Ectodermal cell (in vitro differentiated cells): ENCODE measurements around the gene ZNF526.

ENCODE experiments used
- H3K27ac ChIP-seq: 2 replicates; pipeline ENCODE4 v1.7.0; 2013; ENCODE audit warnings: mild to moderate bottlenecking, low read depth, low read length; ENCODE audit not compliant: insufficient read depth, poor library complexity, severe bottlenecking
- H3K27me3 ChIP-seq: 2 replicates; pipeline ENCODE4 v1.7.0; 2013; ENCODE audit warnings: mild to moderate bottlenecking, low read length; ENCODE audit not compliant: insufficient read depth, control insufficient read depth, poor library complexity, severe bottlenecking
- H3K36me3 ChIP-seq: one replicate; pipeline ENCODE4 v1.7.0; 2013; ENCODE audit warnings: low read length; ENCODE audit not compliant: control insufficient read depth, insufficient read depth
- H3K4me1 ChIP-seq: one replicate; pipeline ENCODE4 v1.7.0; 2013; ENCODE audit warnings: low read length; ENCODE audit not compliant: control insufficient read depth, insufficient read depth
- H3K4me3 ChIP-seq: 2 replicates; pipeline ENCODE4 v1.7.0; 2013; ENCODE audit warnings: low read depth, low read length, control low read depth; ENCODE audit not compliant: insufficient read depth
- H3K9me3 ChIP-seq: 2 replicates; pipeline ENCODE4 v1.7.0; 2013; ENCODE audit warnings: mild to moderate bottlenecking, low read length, moderate library complexity; ENCODE audit not compliant: control insufficient read depth
- WGBS, 2 experiments: methylation state at CpG; one replicate each; pipeline ENCODE4 v1.1.7; 2013; ENCODE audit warnings: missing lambda C conversion rate in 2 of 2; 5-methylcytosine and 5-hydroxymethylcytosine counted together

Gene ZNF526

DNA sequence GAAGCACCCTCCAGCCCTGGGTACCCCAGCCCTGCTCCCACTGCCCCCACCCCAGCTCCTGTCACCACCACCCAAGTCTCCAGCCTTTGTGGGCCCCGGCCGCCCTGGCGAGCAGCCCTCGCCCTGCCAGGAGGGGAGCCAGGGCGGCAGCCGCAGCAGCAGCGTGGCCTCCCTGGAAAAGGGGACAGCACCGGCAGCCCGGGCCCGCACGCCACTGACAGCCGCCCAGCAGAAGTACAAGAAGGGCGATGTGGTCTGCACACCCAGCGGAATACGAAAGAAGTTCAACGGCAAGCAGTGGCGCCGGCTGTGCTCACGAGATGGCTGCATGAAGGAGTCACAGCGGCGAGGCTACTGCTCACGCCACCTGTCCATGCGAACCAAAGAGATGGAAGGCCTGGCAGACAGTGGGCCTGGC, 52.9 kb downstream of the ZNF526 start:
- WGBS, 2 experiments = 96% methylated on average over 23 of the region's 23 CpGs
- Histone ChIP-seq H3K36me3 (no peaks in the 10 kb centered on the region), H3K27ac (no peak overlapping the region)

DNA sequence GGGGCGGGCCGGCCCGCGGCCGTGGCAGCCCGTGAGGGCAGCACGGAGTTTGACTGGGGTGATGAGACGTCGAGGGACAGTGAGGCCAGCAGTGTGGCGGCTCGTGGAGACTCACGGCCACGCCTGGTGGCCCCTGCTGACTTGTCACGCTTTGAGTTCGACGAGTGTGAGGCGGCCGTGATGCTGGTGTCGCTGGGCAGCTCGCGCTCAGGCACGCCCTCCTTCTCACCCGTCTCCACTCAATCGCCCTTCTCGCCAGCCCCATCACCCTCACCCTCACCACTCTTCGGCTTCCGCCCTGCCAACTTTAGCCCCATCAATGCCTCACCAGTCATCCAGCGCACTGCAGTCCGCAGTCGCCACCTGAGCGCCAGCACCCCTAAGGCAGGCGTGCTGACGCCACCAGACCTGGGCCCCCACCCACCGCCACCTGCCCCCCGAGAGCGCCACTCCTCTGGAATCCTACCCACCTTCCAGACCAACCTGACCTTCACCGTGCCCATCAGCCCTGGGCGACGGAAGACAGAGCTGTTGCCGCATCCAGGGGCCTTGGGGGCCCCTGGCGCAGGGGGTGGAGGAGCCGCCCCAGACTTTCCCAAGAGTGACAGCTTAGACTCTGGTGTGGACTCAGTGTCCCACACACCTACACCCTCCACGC, 53.4 kb downstream of the ZNF526 start:
- H3K36me3 ChIP-seq = no peaks in the 10 kb centered on the region
- 95 to 96% methylated on average over 43 of the region's 43 CpGs for WGBS, 2 experiments
- no peaks in the 10 kb centered on the region for H3K27me3 ChIP-seq
- H3K27ac ChIP-seq = no peak overlapping the region
- H3K9me3 ChIP-seq = no peaks in the 10 kb centered on the region
- no peak overlapping the region for H3K4me3 ChIP-seq
- peaks cover 8% of the 10 kb centered on the region for H3K4me1 ChIP-seq

More for the DNA sequence above, 52.9 kb downstream of the ZNF526 start:
- Histone ChIP-seq H3K4me1 (peaks cover 8% of the 10 kb centered on the region), H3K4me3 (no peak overlapping the region), H3K9me3 (no peaks in the 10 kb centered on the region), H3K27me3 (no peaks in the 10 kb centered on the region)

- Histone ChIP-seq H3K36me3 (no peaks in the 10 kb centered on the region), H3K4me1 (peaks cover 12% of the 10 kb centered on the region), H3K27me3 (no peaks in the 10 kb centered on the region), H3K9me3 (no peaks in the 10 kb centered on the region), H3K4me3 (no peak overlapping the region), H3K27ac (no peak overlapping the region)
- WGBS, 2 experiments = 94% methylated on average over 22 of the region's 22 CpGs
Observed at GRCh38 chr19:42274065-42274682, 54.1 kb downstream of the ZNF526 start.

DNA sequence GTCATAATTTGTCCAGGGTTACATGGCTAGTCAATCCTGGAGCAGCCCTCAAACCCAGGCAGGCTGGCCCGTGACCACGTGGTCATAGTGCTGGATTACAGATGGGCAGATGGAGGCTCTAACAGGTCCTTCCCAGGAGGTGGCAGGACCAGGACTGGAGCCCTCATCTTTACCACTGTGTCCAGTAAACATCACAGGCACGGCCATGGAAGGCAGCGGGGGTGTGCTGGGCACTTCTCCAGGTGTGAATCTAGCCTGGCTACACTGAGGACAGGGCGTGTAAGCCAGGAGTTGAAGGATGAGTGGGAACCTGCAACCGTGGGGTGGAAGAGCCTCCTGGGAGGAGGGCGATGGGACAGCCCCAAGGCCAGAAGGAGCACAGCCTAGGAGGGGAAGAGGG, 55.0 kb downstream of the ZNF526 start:
- H3K9me3 ChIP-seq = no peaks in the 10 kb centered on the region
- WGBS, 2 experiments = 94 to 95% methylated on average over 7 of the region's 7 CpGs
- no peaks in the 10 kb centered on the region for H3K36me3 ChIP-seq
- H3K27me3 ChIP-seq = no peaks in the 10 kb centered on the region
- no peak overlapping the region for H3K4me3 ChIP-seq
- H3K4me1 ChIP-seq = peaks cover 10% of the 10 kb centered on the region
- H3K27ac ChIP-seq = no peak overlapping the region

DNA sequence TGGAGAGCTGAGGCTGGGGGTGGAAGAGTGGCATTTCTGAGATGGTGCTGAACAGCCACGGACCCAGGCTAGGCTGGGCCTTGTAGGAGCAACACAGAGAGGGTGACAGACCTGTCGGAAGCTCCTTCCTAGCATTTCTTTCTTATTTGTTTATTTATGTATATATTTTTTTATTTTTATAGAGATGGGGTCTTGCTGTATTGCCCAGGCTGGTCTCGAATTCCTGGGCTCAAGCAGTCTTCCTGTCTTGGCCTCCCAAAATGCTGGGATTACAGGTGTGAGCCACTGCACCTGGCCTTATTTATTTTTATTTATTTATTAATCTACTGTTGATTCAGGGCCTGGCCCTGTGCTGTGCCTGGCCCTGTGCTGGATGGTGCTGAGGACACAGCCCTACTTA, 55.4 kb downstream of the ZNF526 start:
- H3K27me3 ChIP-seq = no peaks in the 10 kb centered on the region
- no peaks in the 10 kb centered on the region for H3K36me3 ChIP-seq
- 88 to 98% methylated on average over 3 of the region's 3 CpGs for WGBS, 2 experiments
- no peak overlapping the region for H3K4me3 ChIP-seq
- no peaks in the 10 kb centered on the region for H3K9me3 ChIP-seq
- H3K4me1 ChIP-seq = peaks cover 9% of the 10 kb centered on the region
- H3K27ac ChIP-seq = no peak overlapping the region

DNA sequence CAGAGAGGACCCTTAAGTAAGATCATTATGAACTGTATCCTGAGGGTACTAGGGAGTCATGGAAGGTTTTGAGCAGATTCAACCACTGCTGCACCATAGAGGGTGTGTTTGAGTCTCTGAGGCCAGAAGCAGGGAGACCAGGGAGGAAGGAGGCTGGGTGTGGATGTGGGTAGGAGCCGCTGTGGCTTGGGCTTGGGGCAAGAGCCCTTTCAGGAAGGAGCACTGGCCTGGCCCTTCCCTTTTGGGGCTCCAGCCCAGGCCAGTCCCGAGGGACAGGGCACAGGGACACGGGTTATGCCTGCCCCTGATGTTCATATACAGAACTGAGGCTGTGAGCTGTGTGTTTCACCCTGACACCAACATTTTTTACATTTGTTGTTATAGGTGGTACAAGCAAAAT, 56.2 kb downstream of the ZNF526 start:
- Histone ChIP-seq H3K27me3 (no peaks in the 10 kb centered on the region), H3K9me3 (no peaks in the 10 kb centered on the region), H3K36me3 (no peaks in the 10 kb centered on the region), H3K4me1 (peaks cover 12% of the 10 kb centered on the region), H3K4me3 (no peak overlapping the region), H3K27ac (no peak overlapping the region)
- 93 to 95% methylated on average over 3 of the region's 3 CpGs for WGBS, 2 experiments

GRCh38 chr19:42276821-42277220, 56.7 kb downstream of the ZNF526 start:
- no peak overlapping the region for H3K4me3 ChIP-seq
- H3K27ac ChIP-seq = no peak overlapping the region
- H3K4me1 ChIP-seq = peaks cover 17% of the 10 kb centered on the region
- H3K36me3 ChIP-seq = no peaks in the 10 kb centered on the region
- no peaks in the 10 kb centered on the region for H3K9me3 ChIP-seq
- 93 to 94% methylated on average over 4 of the region's 4 CpGs for WGBS, 2 experiments
- H3K27me3 ChIP-seq = no peaks in the 10 kb centered on the region
